ENCODE results near the gene AHRR. TPM values are rescaled to one million over a fixed set of nuclear protein-coding genes. Genes with fewer than 3 reads are reported as not detected.

AHRR gene
- total RNA-seq, 1 experiment from 2014 or later: 2.2 TPM

DNA sequence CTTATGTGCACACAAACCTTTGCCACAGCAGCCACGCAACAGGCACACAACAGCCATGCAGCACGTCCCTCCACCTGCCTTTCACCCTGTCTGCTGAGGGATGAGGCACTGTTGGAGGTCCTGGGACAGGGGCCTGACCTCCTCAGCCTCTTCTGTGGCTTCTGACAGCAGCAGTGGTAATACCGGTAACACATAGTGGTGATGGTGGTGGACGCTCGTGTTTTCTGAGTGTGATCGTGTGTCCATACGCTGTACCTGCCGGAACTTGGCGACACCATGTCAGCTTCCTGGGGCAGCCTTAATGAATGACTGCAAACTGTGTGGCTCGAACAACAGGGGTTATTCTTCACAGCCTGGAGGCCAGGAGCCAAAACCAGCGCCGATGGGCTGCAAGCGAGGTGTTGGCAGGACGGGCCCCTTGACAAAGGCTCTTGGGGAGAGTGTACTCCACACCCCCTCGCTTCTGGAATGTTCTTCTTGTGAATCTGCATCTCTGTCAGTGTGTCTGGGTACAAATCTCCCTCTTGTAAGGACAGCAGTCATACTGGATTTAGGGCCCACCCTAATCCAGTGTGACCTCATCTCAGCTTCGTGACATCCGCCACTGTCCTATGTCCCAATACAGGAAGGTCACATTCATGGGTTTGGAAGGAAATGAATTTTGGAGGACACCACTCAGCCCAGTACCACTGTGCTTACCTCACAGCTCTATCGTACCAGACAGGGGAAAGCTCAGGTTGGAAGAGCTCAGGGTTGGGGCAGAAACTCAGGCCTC lies 66.2 kb downstream of the AHRR start:
- Histone ChIP-seq H3K9me3 (ENCODE audit: control insufficient read depth, low read depth, low read length) (no peaks in the 10 kb centered on the region), H4K91ac (ENCODE audit: insufficient read length, low read depth, low read length) (no peak overlapping the region), H3K4ac (ENCODE audit: low read depth, low read length) (no peak overlapping the region; the same call in 1 of the 2 replicates), H3K79me2 (ENCODE audit: insufficient read depth, low read length) (no peaks in the 10 kb centered on the region), H2AFZ (ENCODE audit: low read length) (no peak overlapping the region), H2BK15ac (ENCODE audit: low read depth, low read length) (no peak overlapping the region), H4K8ac (replicated peaks; ENCODE audit: insufficient read length, low read depth, low read length) (no peak overlapping the region), H4K20me1 (ENCODE audit: control insufficient read depth, insufficient read depth, insufficient read length) (peaks cover 3% of the 10 kb centered on the region), H3K18ac (ENCODE audit: insufficient read length, low read depth, low read length) (no peak overlapping the region), H3K9ac (ENCODE audit: extremely low read depth, insufficient read length, low read length) (no peak overlapping the region), H3K14ac (ENCODE audit: insufficient read depth, low read length) (no peak overlapping the region), H4K5ac (ENCODE audit: insufficient read length, low read depth, low read length) (no peak overlapping the region), H3K27me3 (ENCODE audit: insufficient read depth, low read length) (no peaks in the 10 kb centered on the region; the same call in 1 of the 2 replicates), H2BK5ac (ENCODE audit: insufficient read length, low read length) (no peak overlapping the region), H3K23ac (ENCODE audit: insufficient read length, low read depth, low read length) (no peak overlapping the region), H3T11ph (ENCODE audit: low read length) (no peak overlapping the region), H3K4me2 (ENCODE audit: insufficient read depth, insufficient read length, low read length) (no peak overlapping the region), H3K4me1 (ENCODE audit: insufficient read depth, low read length) (no peaks in the 10 kb centered on the region), H2BK12ac (ENCODE audit: insufficient read length, low read depth, low read length) (no peak overlapping the region), H3K79me1 (ENCODE audit: insufficient read depth, low read depth, low read length, poor library complexity, severe bottlenecking) (no peaks in the 10 kb centered on the region), H2AK5ac (ENCODE audit: insufficient read length, low read length) (no peak overlapping the region), H2BK20ac (ENCODE audit: low read depth, low read length, poor library complexity, severe bottlenecking) (no peak overlapping the region), H3K27ac (ENCODE audit: insufficient read length, low read depth, low read length) (no peak overlapping the region), H3K56ac (ENCODE audit: insufficient read length, low read depth, low read length) (no peak overlapping the region), H3K23me2 (ENCODE audit: insufficient read length, low read depth, low read length, poor library complexity, severe bottlenecking) (no peaks in the 10 kb centered on the region), H2BK120ac (ENCODE audit: low read depth, low read length, poor library complexity, severe bottlenecking) (no peak overlapping the region)
- H3K4me1 Mint-ChIP-seq: peaks cover 13 to 24% of the 10 kb centered on the region in 2 experiments
- H3K36me3 Mint-ChIP-seq (ENCODE audit: insufficient read depth in 1 of 3, low read depth in 3 of 3): peaks cover 0 to 7% (median 0%) of the 10 kb centered on the region in 3 experiments; a peak in 1 of 7 replicates
- H3K4me3 Mint-ChIP-seq: no peak overlapping the region
- TF ChIP-seq, protein P1, sequence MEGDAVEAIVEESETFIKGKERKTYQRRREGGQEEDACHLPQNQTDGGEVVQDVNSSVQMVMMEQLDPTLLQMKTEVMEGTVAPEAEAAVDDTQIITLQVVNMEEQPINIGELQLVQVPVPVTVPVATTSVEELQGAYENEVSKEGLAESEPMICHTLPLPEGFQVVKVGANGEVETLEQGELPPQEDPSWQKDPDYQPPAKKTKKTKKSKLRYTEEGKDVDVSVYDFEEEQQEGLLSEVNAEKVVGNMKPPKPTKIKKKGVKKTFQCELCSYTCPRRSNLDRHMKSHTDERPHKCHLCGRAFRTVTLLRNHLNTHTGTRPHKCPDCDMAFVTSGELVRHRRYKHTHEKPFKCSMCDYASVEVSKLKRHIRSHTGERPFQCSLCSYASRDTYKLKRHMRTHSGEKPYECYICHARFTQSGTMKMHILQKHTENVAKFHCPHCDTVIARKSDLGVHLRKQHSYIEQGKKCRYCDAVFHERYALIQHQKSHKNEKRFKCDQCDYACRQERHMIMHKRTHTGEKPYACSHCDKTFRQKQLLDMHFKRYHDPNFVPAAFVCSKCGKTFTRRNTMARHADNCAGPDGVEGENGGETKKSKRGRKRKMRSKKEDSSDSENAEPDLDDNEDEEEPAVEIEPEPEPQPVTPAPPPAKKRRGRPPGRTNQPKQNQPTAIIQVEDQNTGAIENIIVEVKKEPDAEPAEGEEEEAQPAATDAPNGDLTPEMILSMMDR (conservative IDR thresholded peaks at IDR 0.05): no peak
- WGBS (ENCODE audit: extremely low coverage, insufficient read length, low lambda C conversion rate): no CpG with 5 or more reads among the region's 18 CpGs
- H3K27me3 Mint-ChIP-seq (ENCODE audit: low read depth): peaks cover 8% of the 10 kb centered on the region
- DNase-seq: no peak
- H3K27ac Mint-ChIP-seq: no peak overlapping the region
- H3K9me3 Mint-ChIP-seq: no peaks in the 10 kb centered on the region; a peak in 2 of 5 replicates
